SIG-M5 treated with dmso at 0.1 percent for 504 hours (cell line): ENCODE measurements around the gene METTL21C.

Experiments used
- DNase-seq: peaks from one replicate; lab custom pipeline; 2025; ENCODE audit not compliant: unreplicated experiment; lab: John Stamatoyannopoulos, UW

The METTL21C gene

DNA sequence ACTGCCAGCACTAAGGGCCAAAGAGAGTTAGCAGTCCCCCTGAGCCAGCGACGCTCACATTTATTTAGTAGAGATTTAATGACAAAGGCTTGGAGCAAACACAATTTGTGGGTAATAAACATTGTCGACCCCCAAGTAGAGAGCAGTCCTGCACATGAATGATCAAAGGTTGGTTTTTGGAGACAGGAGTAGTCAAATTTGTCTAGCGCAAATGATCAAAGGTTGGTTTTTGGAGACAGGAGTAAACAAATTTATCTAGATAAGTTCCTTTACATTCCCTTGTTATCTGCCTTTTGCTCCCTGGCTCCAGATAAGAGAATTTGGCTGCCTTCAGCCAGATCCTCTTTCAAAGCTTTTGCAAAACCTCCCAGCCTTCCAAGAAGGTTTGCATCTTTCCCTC lies 26.9 kb downstream of the METTL21C start:
- no peak for DNase-seq

DNA sequence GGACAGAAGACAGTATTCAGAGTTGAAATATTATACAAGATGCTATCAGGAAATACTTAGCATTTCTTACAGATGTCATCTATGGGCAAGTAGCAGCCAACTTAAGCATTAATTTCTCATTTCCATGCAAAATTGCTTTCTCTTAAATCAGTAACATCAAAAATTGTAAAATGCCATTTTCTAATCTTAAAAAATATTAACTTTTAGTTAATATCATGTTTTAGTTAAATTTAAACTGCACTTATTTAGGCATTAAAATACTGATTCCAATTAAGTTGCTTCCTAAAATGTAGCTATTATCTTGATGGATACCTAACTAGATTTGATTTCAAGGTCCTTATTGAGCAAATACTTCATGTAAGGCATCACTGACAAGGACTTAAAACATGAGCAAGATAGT lies 27.8 kb downstream of the METTL21C start:
- no peak for DNase-seq

DNA sequence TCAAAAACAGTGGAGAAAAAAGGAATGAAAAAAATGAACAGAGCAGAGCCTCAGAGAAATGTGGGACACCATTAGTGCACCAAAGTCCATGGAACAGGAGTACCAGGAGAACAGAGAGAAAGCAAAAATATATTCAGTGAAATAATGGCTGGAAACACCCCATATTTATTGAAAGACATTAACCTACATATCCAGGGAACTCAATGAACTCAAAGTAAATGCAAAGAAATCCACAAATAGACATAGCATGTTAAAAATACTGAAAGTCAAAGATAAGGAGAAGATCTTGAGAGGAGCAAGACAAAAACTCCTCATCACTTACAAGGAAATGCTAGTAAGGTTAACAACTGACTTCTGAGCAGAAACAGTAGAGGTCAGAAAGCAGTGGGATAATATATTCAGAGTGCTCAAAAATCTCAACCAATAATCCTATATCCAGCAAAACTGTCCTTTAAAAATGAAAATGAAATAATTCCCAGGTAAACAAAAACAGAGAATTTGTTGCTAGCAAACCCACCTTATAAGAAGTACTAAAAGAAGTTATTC lies 35.6 kb downstream of the METTL21C start:
- no peak for DNase-seq

GRCh38 chr13:102658660-102659059 lies 36.2 kb downstream of the METTL21C start:
- DNase-seq, result no peak

DNA sequence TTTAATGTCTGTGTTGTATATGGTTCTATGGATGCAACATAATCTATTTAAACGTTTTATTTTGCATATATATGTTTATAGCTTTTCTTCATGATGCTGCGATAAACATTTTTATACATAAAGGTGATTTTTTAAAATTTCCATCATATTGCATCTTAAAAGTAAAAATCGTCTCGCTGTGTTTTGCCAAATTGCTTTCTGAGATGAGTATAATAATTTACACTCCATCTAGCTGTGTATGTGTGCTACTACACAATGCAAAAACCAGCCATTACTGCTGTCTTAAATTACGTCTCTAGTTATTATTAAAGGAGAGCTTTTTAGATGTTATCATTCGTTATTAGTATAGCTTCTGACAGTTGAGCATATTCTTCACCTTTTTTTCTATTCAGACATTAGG lies 37.2 kb downstream of the METTL21C start:
- peak; percentile 4 for DNase-seq

- DNase-seq, result no peak
These were observed 40.1 kb downstream of the METTL21C start for GRCh38 chr13:102654756-102655155.

- DNase-seq, result peak; percentile 15
These were observed 43.0 kb downstream of the METTL21C start for GRCh38 chr13:102651892-102652291.

- DNase-seq, result no peak
These were observed 43.5 kb downstream of the METTL21C start for GRCh38 chr13:102651392-102651791.

DNA sequence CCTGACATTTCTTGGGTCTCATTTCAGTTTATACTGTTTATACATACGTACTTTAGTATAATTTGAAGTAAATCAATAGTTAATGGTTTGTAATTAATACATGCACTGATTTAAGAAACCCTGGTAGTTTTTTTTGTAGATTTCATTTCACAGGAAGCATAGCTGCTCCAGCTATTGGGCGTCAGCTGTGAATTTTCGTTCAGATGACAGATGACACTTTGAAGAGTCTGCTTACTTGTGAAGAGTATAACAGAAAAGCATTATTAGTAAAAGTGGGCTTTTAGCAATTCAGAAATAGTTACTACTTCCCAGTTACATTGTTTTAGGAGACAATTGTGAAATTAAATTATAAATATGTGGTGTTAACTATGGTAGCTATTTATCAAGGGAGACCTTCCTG lies 44.4 kb downstream of the METTL21C start:
- no peak for DNase-seq

DNA sequence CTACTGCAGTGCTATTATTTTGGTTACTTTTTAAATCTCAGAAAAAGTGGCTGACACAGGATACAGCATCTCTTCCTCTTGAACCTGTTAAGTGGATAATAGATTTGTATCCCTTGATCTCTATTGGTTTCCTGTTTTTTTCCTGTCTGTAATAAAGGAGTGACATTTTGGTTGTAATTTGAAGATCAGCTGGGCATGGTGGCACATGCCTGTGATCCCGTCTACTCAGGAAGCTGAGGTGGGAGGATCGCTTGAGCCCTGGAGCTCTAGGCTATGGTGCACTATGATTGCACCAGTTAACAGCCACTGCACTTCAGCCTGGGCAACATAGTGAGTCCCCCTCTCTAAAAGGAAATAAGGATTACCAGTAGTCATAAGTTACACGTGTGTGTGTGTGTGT lies 46.8 kb downstream of the METTL21C start:
- no peak for DNase-seq

DNA sequence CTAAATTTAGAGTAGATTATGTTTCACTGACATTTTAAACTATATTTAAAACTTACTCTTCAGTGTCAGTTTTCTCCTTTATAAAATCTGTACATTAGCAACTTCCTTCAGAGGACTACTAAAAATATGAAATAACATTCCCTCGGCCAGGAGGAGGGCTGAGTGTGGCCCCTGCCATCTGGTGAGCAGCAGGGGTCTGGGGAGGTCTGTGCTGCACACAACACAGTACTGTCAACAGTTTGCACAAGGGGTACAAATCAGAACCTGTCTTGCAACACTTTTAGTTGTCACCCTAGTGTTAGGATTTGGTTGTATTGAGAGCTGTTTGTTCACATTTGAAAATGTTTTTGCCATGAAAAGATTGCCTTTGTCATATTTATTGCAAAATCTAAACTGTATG lies 49.1 kb downstream of the METTL21C start:
- DNase-seq, result no peak

DNA sequence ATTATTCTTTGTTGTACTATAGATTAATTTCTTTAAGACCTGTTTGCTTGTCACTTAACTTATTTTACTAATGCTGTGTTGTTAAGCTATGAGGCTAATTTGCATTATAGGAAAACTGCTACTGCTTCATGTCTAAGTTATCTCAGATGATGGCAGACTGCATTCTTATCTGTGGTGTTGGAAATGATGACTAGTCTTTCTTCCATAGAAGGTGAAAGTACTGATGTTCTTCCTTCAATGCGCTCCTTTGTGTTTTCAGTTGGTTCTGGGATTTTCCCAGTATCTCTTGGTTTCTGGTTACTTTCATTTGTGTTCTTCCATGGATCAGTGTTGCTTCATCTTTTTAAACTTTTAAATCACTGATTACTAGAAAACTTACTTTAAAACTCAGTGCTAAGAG lies 51.2 kb downstream of the METTL21C start:
- no peak for DNase-seq

DNA sequence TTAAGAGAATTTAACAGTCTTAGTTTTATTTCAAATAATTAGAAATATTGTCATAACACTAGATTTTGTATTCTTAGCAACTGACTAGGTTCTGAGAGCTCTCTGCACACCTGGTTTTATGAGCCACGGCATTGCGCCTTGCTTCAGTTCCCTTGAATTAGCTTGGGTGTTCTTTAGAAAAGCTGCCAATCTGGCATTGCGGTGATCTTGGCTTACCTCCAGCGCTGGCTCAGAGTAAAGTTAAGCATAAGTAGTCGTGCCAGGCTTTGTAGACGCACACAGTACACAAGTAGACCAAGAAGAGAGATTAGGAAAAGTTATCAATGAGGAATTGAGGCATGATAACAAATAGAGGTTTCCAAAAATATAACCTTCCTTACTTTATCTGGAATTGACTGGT lies 52.4 kb downstream of the METTL21C start:
- no peak for DNase-seq

GRCh38 chr13:102642029-102642428 lies 52.8 kb downstream of the METTL21C start:
- DNase-seq, result no peak

DNA sequence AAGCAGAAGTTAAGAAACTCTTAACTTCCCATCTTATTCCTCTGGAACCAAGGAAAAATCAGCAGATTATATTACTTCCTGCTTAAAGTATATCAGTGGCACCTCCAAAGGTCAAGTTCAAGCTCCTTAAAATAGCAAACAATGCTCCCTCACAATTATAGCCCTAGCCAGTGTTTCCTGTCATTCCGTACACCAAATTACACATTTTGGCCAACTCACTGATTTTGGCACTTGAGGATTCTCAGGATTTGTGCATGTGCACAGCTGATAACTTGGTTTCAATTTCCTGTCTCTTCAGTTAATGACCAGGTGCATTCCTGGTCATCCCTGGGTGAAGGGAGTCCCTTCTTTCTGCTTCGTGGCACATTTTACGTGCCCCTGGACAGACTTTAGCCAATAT lies 56.1 kb downstream of the METTL21C start:
- DNase-seq, result no peak
